ENCODE results near the gene TTLL5. TPM values are rescaled to one million over a fixed set of nuclear protein-coding genes. Genes with fewer than 3 reads are reported as not detected.

Gene TTLL5
- polyA plus RNA-seq, 1 of the 3 experiments (the other 2 are of a cell fraction), result 9.6 TPM

DNA sequence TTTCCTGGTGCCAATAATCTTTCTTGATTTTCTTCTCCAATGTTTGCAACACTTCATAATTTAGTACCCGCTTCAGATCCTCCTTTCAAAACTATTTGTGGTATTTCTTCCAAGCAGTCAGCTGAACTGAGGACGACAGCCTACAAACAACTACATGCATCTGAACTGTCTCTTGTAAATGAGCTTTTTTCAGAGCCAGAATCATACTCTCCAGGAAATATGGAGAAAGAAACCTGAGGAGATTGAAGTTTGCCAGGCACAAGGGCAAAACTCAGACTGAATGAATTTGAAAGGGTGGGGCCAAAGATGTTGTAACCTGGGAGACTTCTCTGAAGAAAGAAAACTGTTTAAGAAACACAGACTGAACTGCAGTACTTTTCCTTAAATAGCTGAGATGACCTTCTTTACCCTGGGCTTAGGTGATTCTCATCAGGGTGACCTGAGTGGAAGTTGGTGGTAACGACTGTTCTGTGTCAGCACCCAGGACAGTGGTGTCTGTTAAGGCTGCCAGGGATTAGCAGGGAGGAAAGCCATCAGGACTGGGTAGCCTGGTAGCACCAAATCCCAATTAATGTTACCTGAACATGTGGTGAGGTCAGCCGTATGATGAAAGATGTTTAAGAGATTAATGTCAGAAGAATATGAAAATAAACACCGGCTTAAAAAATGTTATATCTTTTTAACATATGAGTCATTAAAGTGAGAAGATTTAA is 225.7 kb downstream of the TTLL5 start:
- Histone ChIP-seq H3K27me3 (ENCODE audit: insufficient read depth) (no peaks in the 10 kb centered on the region), H2AFZ (ENCODE audit: low read depth) (no peak overlapping the region), H3K36me3 (replicated peaks in 1 of 2; ENCODE audit: control insufficient read depth in 1 of 2, insufficient read depth in 2 of 2, low read length in 1 of 2) (peaks cover 0 to 8% of the 10 kb centered on the region in 2 experiments), H3K27ac (ENCODE audit: low read depth in 2 of 2, low read length in 1 of 2) (peak overlapping the region; percentile 74 to 96), H3K4me1 (ENCODE audit: control insufficient read depth in 1 of 2, insufficient read depth in 2 of 2, low read depth in 1 of 2, low read length in 1 of 2) (peaks cover 6 to 39% of the 10 kb centered on the region in 2 experiments), H3F3A (replicated peaks; ENCODE audit: insufficient read depth) (peaks cover 31% of the 10 kb centered on the region), H4K20me1 (ENCODE audit: insufficient read depth) (no peaks in the 10 kb centered on the region), H3K9me3 (no peaks in the 10 kb centered on the region), H3K79me2 (ENCODE audit: insufficient read depth) (no peaks in the 10 kb centered on the region), H3K4me2 (peak overlapping the region; percentile 11; the same call in 1 of the 2 replicates), H3K9ac (no peak overlapping the region), H3K4me3 (ENCODE audit: low read depth in 2 of 2, low read length in 1 of 2) (no peak overlapping the region), H3K9me2 (no peaks in the 10 kb centered on the region)
- CTCF ChIA-PET, result interaction anchor here (1.3 to 10.6 kb wide), 2 partner anchors 11 to 21 kb away, joined by 3 to 83 read pairs; no protein-coding TSS in a partner anchor
- WGBS (ENCODE audit: low lambda C conversion rate), result 81% methylated on average over 5 of the region's 5 CpGs
- POLR2A ChIA-PET, result no interaction called here
- DNase-seq, result no peak
- TF ChIP-seq SMC3 (IDR thresholded peaks at IDR 0.05; ENCODE audit: low read depth, low read length) (no peak), MXI1 (IDR thresholded peaks at IDR 0.05; ENCODE audit: low read depth, low read length) (no peak), TCF12 (IDR thresholded peaks at IDR 0.05) (0 out of 2 replicates have a peak, but pooled peaks have one; percentile 20), ELF1 (IDR thresholded peaks at IDR 0.05) (no peak), NRF1 (IDR thresholded peaks at IDR 0.05; ENCODE audit: low read depth, low read length) (no peak), FOSL2 (IDR thresholded peaks at IDR 0.05; ENCODE audit: borderline replicate concordance, low read depth) (no peak), POLR2AphosphoS5 (IDR thresholded peaks at IDR 0.05; ENCODE audit: low read depth, low read length) (no peak), CHD2 (IDR thresholded peaks at IDR 0.05; ENCODE audit: low read length, partially characterized antibody) (no peak)
- TF ChIP-seq, protein P1, sequence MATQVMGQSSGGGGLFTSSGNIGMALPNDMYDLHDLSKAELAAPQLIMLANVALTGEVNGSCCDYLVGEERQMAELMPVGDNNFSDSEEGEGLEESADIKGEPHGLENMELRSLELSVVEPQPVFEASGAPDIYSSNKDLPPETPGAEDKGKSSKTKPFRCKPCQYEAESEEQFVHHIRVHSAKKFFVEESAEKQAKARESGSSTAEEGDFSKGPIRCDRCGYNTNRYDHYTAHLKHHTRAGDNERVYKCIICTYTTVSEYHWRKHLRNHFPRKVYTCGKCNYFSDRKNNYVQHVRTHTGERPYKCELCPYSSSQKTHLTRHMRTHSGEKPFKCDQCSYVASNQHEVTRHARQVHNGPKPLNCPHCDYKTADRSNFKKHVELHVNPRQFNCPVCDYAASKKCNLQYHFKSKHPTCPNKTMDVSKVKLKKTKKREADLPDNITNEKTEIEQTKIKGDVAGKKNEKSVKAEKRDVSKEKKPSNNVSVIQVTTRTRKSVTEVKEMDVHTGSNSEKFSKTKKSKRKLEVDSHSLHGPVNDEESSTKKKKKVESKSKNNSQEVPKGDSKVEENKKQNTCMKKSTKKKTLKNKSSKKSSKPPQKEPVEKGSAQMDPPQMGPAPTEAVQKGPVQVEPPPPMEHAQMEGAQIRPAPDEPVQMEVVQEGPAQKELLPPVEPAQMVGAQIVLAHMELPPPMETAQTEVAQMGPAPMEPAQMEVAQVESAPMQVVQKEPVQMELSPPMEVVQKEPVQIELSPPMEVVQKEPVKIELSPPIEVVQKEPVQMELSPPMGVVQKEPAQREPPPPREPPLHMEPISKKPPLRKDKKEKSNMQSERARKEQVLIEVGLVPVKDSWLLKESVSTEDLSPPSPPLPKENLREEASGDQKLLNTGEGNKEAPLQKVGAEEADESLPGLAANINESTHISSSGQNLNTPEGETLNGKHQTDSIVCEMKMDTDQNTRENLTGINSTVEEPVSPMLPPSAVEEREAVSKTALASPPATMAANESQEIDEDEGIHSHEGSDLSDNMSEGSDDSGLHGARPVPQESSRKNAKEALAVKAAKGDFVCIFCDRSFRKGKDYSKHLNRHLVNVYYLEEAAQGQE (IDR thresholded peaks at IDR 0.05; ENCODE audit: low read depth, low read length), result peak; percentile 89
- TF ChIP-seq, protein P2, sequence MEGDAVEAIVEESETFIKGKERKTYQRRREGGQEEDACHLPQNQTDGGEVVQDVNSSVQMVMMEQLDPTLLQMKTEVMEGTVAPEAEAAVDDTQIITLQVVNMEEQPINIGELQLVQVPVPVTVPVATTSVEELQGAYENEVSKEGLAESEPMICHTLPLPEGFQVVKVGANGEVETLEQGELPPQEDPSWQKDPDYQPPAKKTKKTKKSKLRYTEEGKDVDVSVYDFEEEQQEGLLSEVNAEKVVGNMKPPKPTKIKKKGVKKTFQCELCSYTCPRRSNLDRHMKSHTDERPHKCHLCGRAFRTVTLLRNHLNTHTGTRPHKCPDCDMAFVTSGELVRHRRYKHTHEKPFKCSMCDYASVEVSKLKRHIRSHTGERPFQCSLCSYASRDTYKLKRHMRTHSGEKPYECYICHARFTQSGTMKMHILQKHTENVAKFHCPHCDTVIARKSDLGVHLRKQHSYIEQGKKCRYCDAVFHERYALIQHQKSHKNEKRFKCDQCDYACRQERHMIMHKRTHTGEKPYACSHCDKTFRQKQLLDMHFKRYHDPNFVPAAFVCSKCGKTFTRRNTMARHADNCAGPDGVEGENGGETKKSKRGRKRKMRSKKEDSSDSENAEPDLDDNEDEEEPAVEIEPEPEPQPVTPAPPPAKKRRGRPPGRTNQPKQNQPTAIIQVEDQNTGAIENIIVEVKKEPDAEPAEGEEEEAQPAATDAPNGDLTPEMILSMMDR (IDR thresholded peaks at IDR 0.05), result no peak

DNA sequence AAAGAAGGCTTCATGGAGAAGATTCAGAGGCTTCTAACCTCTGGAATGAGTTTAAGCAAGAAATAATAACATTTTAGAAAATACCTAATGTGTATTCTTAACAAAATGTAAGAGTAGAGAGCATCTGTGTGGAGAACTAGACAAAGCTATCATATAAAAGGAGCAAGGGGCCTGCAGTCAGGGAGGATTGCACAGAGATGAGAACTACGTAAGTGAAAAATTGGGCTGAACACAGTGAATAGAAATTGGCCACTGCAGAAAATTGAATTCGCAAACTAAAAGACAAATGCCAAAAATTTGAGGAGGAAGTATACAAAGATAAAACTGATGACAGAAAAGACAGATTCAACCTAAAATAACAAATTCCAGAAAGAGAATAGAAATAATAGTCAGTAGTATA is 227.9 kb downstream of the TTLL5 start:
- Histone ChIP-seq H3K79me2 (ENCODE audit: insufficient read depth) (no peaks in the 10 kb centered on the region), H3K4me1 (ENCODE audit: control insufficient read depth in 1 of 2, insufficient read depth in 2 of 2, low read depth in 1 of 2, low read length in 1 of 2) (peaks cover 2 to 17% of the 10 kb centered on the region in 2 experiments; a peak in 3 of 4 replicates), H3K27ac (ENCODE audit: low read depth in 2 of 2, low read length in 1 of 2) (no peak overlapping the region), H3F3A (replicated peaks; ENCODE audit: insufficient read depth) (peaks cover 20% of the 10 kb centered on the region), H3K9me3 (no peaks in the 10 kb centered on the region), H2AFZ (ENCODE audit: low read depth) (no peak overlapping the region), H3K27me3 (ENCODE audit: insufficient read depth) (no peaks in the 10 kb centered on the region), H3K4me2 (no peak overlapping the region), H3K4me3 (ENCODE audit: low read depth in 2 of 2, low read length in 1 of 2) (no peak overlapping the region), H3K36me3 (replicated peaks in 1 of 2; ENCODE audit: control insufficient read depth in 1 of 2, insufficient read depth in 2 of 2, low read length in 1 of 2) (no peaks in the 10 kb centered on the region), H3K9ac (no peak overlapping the region), H4K20me1 (ENCODE audit: insufficient read depth) (no peaks in the 10 kb centered on the region), H3K9me2 (no peaks in the 10 kb centered on the region)
- 90% methylated on average over 2 of the region's 2 CpGs for WGBS (ENCODE audit: low lambda C conversion rate)
- POLR2A ChIA-PET, result no interaction called here
- CTCF ChIA-PET, result interaction anchor here (1.0 to 10.6 kb wide), 2 partner anchors 19 to 179 kb away, joined by 3 to 83 read pairs; no protein-coding TSS in a partner anchor
- DNase-seq, result no peak
- TF ChIP-seq FOSL2 (IDR thresholded peaks at IDR 0.05; ENCODE audit: borderline replicate concordance, low read depth) (no peak), JUND (IDR thresholded peaks at IDR 0.05) (no peak), RAD21 (IDR thresholded peaks at IDR 0.05; ENCODE audit: low read length) (no peak), EZH2phosphoT487 (IDR thresholded peaks at IDR 0.05; ENCODE audit: borderline replicate concordance, low read depth) (no peak), MXI1 (IDR thresholded peaks at IDR 0.05; ENCODE audit: low read depth, low read length) (no peak), NFIC (IDR thresholded peaks at IDR 0.05; ENCODE audit: borderline replicate concordance) (no peak), GABPA (IDR thresholded peaks at IDR 0.05; ENCODE audit: low read depth) (no peak), TAF1 (IDR thresholded peaks at IDR 0.05; ENCODE audit: borderline replicate concordance, low read depth, low read length) (no peak), TEAD4 (IDR thresholded peaks at IDR 0.05; ENCODE audit: borderline replicate concordance, insufficient read depth) (no peak)
- TF ChIP-seq, protein P3, sequence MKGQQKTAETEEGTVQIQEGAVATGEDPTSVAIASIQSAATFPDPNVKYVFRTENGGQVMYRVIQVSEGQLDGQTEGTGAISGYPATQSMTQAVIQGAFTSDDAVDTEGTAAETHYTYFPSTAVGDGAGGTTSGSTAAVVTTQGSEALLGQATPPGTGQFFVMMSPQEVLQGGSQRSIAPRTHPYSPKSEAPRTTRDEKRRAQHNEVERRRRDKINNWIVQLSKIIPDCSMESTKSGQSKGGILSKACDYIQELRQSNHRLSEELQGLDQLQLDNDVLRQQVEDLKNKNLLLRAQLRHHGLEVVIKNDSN (IDR thresholded peaks at IDR 0.05; ENCODE audit: borderline replicate concordance, low read depth), result no peak
- TF ChIP-seq, protein P4, sequence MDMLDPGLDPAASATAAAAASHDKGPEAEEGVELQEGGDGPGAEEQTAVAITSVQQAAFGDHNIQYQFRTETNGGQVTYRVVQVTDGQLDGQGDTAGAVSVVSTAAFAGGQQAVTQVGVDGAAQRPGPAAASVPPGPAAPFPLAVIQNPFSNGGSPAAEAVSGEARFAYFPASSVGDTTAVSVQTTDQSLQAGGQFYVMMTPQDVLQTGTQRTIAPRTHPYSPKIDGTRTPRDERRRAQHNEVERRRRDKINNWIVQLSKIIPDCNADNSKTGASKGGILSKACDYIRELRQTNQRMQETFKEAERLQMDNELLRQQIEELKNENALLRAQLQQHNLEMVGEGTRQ (IDR thresholded peaks at IDR 0.05; ENCODE audit: borderline replicate concordance, low read depth, low read length), result no peak

Measured in SK-N-SH (cell line).